Activated B cell treated with CpG ODN at 0.5 μM for 24 hours (primary cell): ENCODE results near the gene TIAM1. TPM values are rescaled to one million over a fixed set of nuclear protein-coding genes. Genes with fewer than 3 reads are reported as not detected.

Experiments
- ATAC-seq: fragments of 200-7000 bp; cut with Tn5 transposase; one replicate; pipeline ENCODE4 v1.10.0; 2021; ENCODE audit warnings: low read depth, mild to moderate bottlenecking, moderate library complexity
- CTCF ChIA-PET: fragments of 350-600 bp; sonication (Branson Sonifier 250); formaldehyde crosslinking; loops from one replicate; lab custom pipeline; 2021; ENCODE audit warnings: antibody characterized with exemption; lab: Charles Lee
- POLR2A ChIA-PET: fragments of 350-600 bp; sonication (Branson Sonifier 250); formaldehyde crosslinking; loops from one replicate; lab custom pipeline; 2021; ENCODE audit warnings: antibody characterized with exemption; lab: Charles Lee
- DNase-seq: peaks from one replicate; pipeline ENCODE4 v3.0.0; 2022
- H3K27ac Mint-ChIP-seq: one replicate; pipeline ENCODE4 v1.8.0; 2020; ENCODE audit warnings: mixed read lengths
- H3K27me3 Mint-ChIP-seq: one replicate; pipeline ENCODE4 v1.8.0; 2021; ENCODE audit warnings: mixed read lengths
- H3K36me3 Mint-ChIP-seq: one replicate; pipeline ENCODE4 v1.8.0; 2021; ENCODE audit warnings: low read depth, mixed read lengths
- H3K4me1 Mint-ChIP-seq: one replicate; pipeline ENCODE4 v1.8.0; 2021; ENCODE audit warnings: mixed read lengths
- H3K4me3 Mint-ChIP-seq: one replicate; pipeline ENCODE4 v1.8.0; 2020; ENCODE audit warnings: mild to moderate bottlenecking, mixed read lengths
- H3K9me3 Mint-ChIP-seq: one replicate; pipeline ENCODE4 v1.8.0; 2020; ENCODE audit warnings: mixed read lengths
- CTCF ChIP-seq: fragments of 200-600 bp; IDR thresholded peaks from one replicate; pipeline ENCODE4 v1.8.0; 2022; ENCODE audit warnings: antibody characterized with exemption, mild to moderate bottlenecking
- intact Hi-C: fragments of 100-400 bp; cut with micrococcal nuclease; formaldehyde crosslinking; loops from one replicate; pipeline ENCODE4 v1.15.1; 2024
- total RNA-seq: library from RNA; stranded (reverse); gene quantifications from 2 replicates; pipeline ENCODE4 v1.2.3, GENCODE V29; 2022

Gene TIAM1
- total RNA-seq, 1 donor from 2014 or later = 0.84 TPM

DNA sequence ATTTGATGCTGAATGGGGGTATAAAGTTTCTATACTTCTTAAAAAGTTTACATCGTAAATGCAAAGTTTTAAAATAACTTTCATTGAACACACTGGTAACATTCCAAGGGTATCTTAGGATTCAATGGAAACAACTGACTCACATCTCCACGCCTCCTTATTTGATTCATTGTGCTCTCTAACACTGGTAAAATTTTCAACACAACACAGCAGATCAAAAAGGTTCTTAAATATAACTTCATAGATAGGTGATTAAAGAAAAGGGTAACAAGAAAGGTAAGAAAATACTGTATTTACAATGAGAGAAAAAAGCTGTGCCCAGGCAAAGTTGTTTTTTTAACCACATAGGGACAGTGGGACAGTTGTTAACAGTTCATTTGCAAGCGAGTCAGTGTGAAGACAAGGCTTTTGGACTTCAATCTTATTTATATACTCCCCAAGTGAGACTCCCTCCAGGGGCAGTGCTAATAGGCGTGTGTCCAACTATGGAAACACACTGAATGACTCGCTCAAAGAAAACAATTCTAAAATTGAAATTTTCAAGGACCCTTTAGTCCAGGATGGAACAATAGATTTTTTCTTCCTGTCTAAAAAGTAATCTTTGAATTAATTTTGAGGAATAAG, 140.5 kb downstream of the TIAM1 start:
- no peak for TF ChIP-seq CTCF
- no peak overlapping the region for H3K27ac Mint-ChIP-seq
- H3K9me3 Mint-ChIP-seq = no peaks in the 10 kb centered on the region
- H3K27me3 Mint-ChIP-seq = no peaks in the 10 kb centered on the region
- ChIA-PET POLR2A (no interaction called here), CTCF (interaction anchor here (1.7 kb wide), 1 partner anchor 401 kb away, joined by 4 read pairs; no protein-coding TSS in a partner anchor)
- no peak overlapping the region for H3K4me3 Mint-ChIP-seq
- intact Hi-C loops = loop anchor here (5.0 kb wide), 2 partner anchors 139 to 304 kb away; partner anchors contain the start of gene TIAM1
- ATAC-seq (no peak), DNase-seq (no peak)
- peaks cover 12% of the 10 kb centered on the region for H3K4me1 Mint-ChIP-seq
- no peaks in the 10 kb centered on the region for H3K36me3 Mint-ChIP-seq

GRCh38 chr21:31201548-31201947, 142.5 kb downstream of the TIAM1 start:
- no peak overlapping the region for H3K27ac Mint-ChIP-seq
- H3K4me1 Mint-ChIP-seq = peaks cover 12% of the 10 kb centered on the region
- ChIA-PET CTCF (interaction anchor here (0.7 to 1.7 kb wide), 3 partner anchors 357 to 379 kb away, joined by 3 to 18 read pairs (median 4); no protein-coding TSS in a partner anchor), POLR2A (no interaction called here)
- H3K36me3 Mint-ChIP-seq = no peaks in the 10 kb centered on the region
- no peaks in the 10 kb centered on the region for H3K9me3 Mint-ChIP-seq
- no peaks in the 10 kb centered on the region for H3K27me3 Mint-ChIP-seq
- H3K4me3 Mint-ChIP-seq = no peak overlapping the region
- ATAC-seq = peak; percentile 58
- TF ChIP-seq CTCF = no peak
- intact Hi-C loops = loop anchor here (2.0 to 5.0 kb wide), 4 partner anchors 125 to 1057 kb away; partner anchors contain the start of gene TIAM1
- DNase-seq = no peak

DNA sequence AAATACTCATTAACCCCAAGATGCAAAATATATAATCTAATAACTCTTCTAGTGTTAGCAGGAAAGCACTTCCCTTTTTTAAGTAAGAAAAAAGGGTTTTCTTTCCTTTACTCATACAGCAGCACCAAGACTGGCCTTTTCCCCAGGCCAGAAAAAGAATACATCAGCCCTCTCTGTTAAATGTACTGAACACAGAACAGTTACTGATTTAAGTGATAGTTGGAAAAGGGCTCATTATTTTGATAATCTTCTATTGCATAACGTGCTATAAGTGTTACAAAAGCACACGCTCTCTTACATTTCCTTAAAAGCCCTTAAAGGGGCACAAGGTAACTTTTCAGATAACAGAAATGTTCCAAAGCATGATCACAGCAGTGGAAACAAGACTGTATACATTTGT, 142.9 kb downstream of the TIAM1 start:
- Mint-ChIP-seq H3K4me1 (peaks cover 12% of the 10 kb centered on the region), H3K27me3 (no peaks in the 10 kb centered on the region), H3K36me3 (no peaks in the 10 kb centered on the region), H3K27ac (no peak overlapping the region), H3K9me3 (no peaks in the 10 kb centered on the region), H3K4me3 (no peak overlapping the region)
- ATAC-seq (no peak), DNase-seq (no peak)
- intact Hi-C loops = loop anchor here (2.0 to 5.0 kb wide), 4 partner anchors 126 to 1058 kb away; partner anchors contain the start of gene TIAM1
- POLR2A ChIA-PET = no interaction called here
- TF ChIP-seq CTCF = no peak
- CTCF ChIA-PET = interaction anchor here (0.7 to 5.0 kb wide), 2 partner anchors 376 to 381 kb away, joined by 3 to 87 read pairs; no protein-coding TSS in a partner anchor

- no peaks in the 10 kb centered on the region for H3K9me3 Mint-ChIP-seq
- intact Hi-C loops = loop anchor here (1.0 kb wide), 2 partner anchors 382 to 406 kb away; no protein-coding TSS in a partner anchor
- peak; percentile 17 for TF ChIP-seq CTCF
These were observed 145.5 kb downstream of the TIAM1 start for GRCh38 chr21:31198575-31198974.

DNA sequence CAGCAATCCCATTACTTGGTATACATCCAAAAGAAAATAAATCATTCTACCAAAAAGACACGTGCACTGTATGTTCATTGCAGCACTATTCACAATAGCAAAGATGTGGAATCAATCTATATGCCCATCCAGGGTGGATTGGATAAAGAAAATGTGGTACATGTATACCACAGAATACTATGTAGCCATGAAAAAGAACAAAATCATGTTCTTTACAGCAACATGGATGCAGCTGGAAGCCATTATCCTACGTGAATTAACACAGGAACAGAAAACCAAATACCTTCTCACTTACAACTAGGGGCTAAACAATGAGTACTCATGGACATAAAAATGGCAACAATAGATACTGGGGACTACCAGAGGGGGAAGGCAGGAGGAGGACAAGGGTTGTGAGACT, 147.3 kb downstream of the TIAM1 start:
- POLR2A ChIA-PET = no interaction called here
- no peak overlapping the region for H3K4me3 Mint-ChIP-seq
- H3K4me1 Mint-ChIP-seq = peaks cover 14% of the 10 kb centered on the region
- TF ChIP-seq CTCF = no peak
- intact Hi-C loops = no loop called here
- no peak for DNase-seq
- no peak overlapping the region for H3K27ac Mint-ChIP-seq
- H3K27me3 Mint-ChIP-seq = no peaks in the 10 kb centered on the region
- no peaks in the 10 kb centered on the region for H3K9me3 Mint-ChIP-seq
- H3K36me3 Mint-ChIP-seq = no peaks in the 10 kb centered on the region
- no peak for ATAC-seq
- CTCF ChIA-PET = interaction anchor here (5.0 kb wide), 1 partner anchor 385 kb away, joined by 87 read pairs; no protein-coding TSS in a partner anchor

More at GRCh38 chr21:31198575-31198974, 145.5 kb downstream of the TIAM1 start:
- H3K4me3 Mint-ChIP-seq = no peak overlapping the region
- H3K36me3 Mint-ChIP-seq = no peaks in the 10 kb centered on the region
- no peaks in the 10 kb centered on the region for H3K27me3 Mint-ChIP-seq
- H3K27ac Mint-ChIP-seq = no peak overlapping the region
- peaks cover 17% of the 10 kb centered on the region for H3K4me1 Mint-ChIP-seq
- DNase-seq (no peak), ATAC-seq (no peak)
- CTCF ChIA-PET = interaction anchor here (0.7 to 5.0 kb wide), 7 partner anchors 10 to 415 kb away, joined by 3 to 87 read pairs (median 5); no protein-coding TSS in a partner anchor
- POLR2A ChIA-PET = no interaction called here
